Brain microvascular endothelial cell (primary cell): Measurements from ENCODE around the gene CRHR2.
A peak's percentile ranks its signal among the peaks of the same experiment; 100 is the strongest.

ENCODE experiments used
- DNase-seq: peaks from one replicate; pipeline ENCODE4 v3.0.0-alpha.2; 2020
- H3K27ac ChIP-seq: fragments of 250-450 bp; sonication (Bioruptor Pico); 2 replicates; pipeline ENCODE4 v1.5.1; 2020; ENCODE audit warnings: mild to moderate bottlenecking, moderate library complexity
- H3K27me3 ChIP-seq: fragments of 250-450 bp; sonication (Bioruptor Pico); replicated peaks from 2 replicates; pipeline ENCODE4 v1.5.1; 2020; ENCODE audit warnings: mild to moderate bottlenecking
- H3K36me3 ChIP-seq: fragments of 250-450 bp; sonication (Bioruptor Pico); replicated peaks from 2 replicates; pipeline ENCODE4 v1.5.1; 2020; ENCODE audit warnings: mild to moderate bottlenecking
- H3K4me3 ChIP-seq: 2 replicates; pipeline ENCODE4 v1.5.1; 2011; ENCODE audit warnings: low read depth, mild to moderate bottlenecking, control low read depth, low read length, moderate library complexity
- in situ Hi-C: cut with HindIII; loops from 2 replicates; pipeline ENCODE4 v1.10.0; 2017; ENCODE audit warnings: low sequenced_read_pairs, low pct_ligation_motif_present
- TF ChIP-seq, protein P1 (sequence below): IDR thresholded peaks from 2 replicates; pipeline ENCODE4 v1.5.1; 2011; ENCODE audit warnings: low read depth, mild to moderate bottlenecking, moderate library complexity, low read length, control low read depth, inconsistent platforms; ENCODE audit errors: missing control alignments

CRHR2 gene

DNA sequence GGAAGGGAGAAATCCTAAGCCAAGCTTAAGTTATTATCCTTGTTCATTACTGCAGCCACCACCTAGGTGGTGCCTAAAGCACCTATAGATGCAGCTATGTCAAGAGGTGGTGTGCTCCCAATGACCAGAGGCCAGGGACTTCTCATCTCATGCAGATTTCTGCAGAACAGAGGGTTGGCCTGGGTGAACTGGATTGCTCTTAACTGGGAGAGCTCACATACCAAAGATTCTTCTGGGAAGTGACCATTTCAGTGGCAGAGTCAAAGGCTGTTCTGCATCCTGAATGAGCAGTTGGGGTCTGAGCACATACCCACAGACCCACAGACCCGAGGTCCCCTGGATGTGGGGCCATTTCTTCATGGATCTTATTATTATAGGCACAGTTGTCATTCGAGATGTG is 2.1 kb upstream of the CRHR2 start:
- in situ Hi-C loops: no loop called here

DNA sequence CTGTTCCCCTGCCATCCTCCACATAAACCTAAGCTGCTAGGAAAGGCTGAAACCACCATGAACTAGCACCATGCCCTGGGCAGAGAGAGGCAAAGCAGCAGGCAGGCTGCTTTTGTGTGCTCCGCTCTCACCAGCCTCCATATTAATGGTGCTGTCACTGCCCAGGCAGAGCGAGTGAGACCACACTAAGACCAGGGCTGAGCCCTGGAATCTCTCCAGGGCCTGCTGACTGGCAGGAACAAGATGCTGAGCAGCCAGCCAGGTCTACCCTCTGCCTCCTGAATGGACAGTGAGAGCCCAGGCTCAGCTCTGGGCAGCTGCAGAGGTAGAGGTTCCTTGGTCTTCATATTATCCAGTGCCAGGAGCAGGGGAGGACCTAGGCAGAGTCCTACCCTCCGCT is 1.6 kb upstream of the CRHR2 start:
- in situ Hi-C loops: no loop called here
- DNase-seq: no peak
- H3K27me3 ChIP-seq: peaks cover 50% of the 10 kb centered on the region

More for the DNA sequence above, 2.1 kb upstream of the CRHR2 start:
- TF ChIP-seq, protein P1, sequence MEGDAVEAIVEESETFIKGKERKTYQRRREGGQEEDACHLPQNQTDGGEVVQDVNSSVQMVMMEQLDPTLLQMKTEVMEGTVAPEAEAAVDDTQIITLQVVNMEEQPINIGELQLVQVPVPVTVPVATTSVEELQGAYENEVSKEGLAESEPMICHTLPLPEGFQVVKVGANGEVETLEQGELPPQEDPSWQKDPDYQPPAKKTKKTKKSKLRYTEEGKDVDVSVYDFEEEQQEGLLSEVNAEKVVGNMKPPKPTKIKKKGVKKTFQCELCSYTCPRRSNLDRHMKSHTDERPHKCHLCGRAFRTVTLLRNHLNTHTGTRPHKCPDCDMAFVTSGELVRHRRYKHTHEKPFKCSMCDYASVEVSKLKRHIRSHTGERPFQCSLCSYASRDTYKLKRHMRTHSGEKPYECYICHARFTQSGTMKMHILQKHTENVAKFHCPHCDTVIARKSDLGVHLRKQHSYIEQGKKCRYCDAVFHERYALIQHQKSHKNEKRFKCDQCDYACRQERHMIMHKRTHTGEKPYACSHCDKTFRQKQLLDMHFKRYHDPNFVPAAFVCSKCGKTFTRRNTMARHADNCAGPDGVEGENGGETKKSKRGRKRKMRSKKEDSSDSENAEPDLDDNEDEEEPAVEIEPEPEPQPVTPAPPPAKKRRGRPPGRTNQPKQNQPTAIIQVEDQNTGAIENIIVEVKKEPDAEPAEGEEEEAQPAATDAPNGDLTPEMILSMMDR: no peak
- Histone ChIP-seq H3K27ac (no peak overlapping the region), H3K36me3 (no peaks in the 10 kb centered on the region), H3K27me3 (peaks cover 46% of the 10 kb centered on the region), H3K4me3 (no peak overlapping the region)
- DNase-seq: no peak

DNA sequence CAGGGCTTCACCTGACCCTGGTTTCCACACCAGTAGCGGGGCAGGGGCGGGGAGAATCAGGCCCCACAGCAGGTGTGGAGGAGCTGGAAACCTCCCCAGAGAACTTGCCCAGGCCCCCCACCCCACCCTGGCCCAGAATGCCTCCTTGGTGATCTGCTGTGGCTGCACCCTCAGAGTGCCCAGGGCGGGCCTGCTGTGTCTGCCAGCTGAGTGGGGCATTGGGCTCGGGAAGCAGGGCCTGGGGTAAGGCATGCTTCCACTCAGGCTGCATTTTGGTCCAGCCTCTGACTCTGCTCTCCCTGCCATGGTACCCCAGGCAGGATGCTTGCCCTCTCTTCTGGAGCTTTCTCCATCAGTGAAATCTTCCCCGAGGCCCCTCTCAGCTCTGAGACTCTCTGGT is 1.1 kb upstream of the CRHR2 start:
- TF ChIP-seq, protein P1: no peak
- in situ Hi-C loops: no loop called here
- peaks cover 54% of the 10 kb centered on the region for H3K27me3 ChIP-seq
- no peaks in the 10 kb centered on the region for H3K36me3 ChIP-seq
- no peak overlapping the region for H3K4me3 ChIP-seq
- no peak overlapping the region for H3K27ac ChIP-seq
- DNase-seq: no peak

More for the DNA sequence above, 1.6 kb upstream of the CRHR2 start:
- Histone ChIP-seq H3K27ac (no peak overlapping the region), H3K36me3 (no peaks in the 10 kb centered on the region), H3K4me3 (no peak overlapping the region)
- TF ChIP-seq, protein P1: no peak

DNA sequence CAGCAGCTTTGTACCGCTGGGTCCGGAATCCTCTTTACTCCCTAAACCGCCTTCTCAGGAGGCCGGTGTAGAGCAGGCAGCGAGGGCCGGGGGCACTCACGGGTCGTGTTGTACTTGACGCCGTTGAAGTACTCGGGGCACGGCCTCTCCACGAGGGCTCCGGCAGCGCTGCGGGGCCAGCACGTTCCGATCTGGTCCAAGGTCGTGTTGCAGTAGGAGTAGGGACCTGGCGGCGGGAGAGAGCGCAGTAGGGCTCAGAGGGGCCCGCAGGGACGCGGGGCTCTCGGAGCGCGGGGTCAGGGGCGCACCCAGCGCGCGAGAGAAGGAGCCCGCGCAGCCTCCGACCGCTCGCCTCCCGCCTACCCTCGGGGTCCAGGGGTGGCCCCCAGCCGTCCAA is 443 bp downstream of the CRHR2 start:
- Histone ChIP-seq H3K36me3 (no peaks in the 10 kb centered on the region), H3K27ac (no peak overlapping the region), H3K4me3 (peak overlapping the region; percentile 5), H3K27me3 (peaks cover 56% of the 10 kb centered on the region)
- TF ChIP-seq, protein P1: no peak
- in situ Hi-C loops: no loop called here
- no peak for DNase-seq

DNA sequence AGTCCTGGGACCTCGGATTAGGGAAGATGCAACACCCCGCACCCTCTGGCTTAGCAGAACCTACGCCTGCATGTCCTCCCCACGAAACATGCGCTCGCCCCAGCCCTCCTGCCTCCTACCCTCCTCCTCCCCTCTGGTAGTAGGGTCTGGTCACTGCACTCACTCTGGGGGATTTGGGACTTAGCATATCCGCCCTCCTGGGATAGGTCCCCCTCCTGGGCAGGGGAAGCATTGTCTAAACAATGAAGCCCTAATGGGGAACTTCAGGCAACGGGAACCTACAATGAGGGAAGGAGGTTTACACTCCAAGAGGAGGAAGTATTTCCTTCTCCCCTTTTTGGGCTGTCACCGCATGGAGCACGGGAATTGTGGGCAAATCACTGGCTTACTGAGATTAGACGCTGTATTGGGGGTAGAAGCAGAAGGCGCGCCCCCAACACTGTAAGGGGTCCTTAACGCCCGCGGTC is 892 bp downstream of the CRHR2 start:
- in situ Hi-C loops: no loop called here
- H3K4me3 ChIP-seq: no peak overlapping the region
- no peaks in the 10 kb centered on the region for H3K36me3 ChIP-seq
- no peak overlapping the region for H3K27ac ChIP-seq
- DNase-seq: no peak
- TF ChIP-seq, protein P1: no peak
- H3K27me3 ChIP-seq: peaks cover 58% of the 10 kb centered on the region

DNA sequence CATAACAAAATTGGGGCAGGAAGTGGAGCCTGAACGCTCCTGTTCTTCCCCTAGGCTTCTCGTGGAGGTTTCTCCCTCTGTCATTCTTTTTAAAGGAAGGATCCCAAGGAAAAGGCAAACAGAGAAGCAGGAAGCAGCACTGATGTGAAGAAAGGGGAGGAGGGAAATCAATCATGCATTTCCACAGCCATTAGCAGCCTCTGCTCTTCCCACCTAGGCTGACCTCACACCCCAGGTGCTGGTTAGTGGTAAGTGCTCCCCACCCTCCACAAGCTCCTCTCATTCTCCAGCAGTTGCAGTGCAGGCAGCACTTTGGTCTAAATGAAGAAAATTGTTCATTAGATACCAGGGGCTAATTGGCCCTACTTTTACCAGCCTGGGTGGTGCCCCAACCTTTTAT is 2.6 kb downstream of the CRHR2 start:
- peaks cover 58% of the 10 kb centered on the region for H3K27me3 ChIP-seq

More for the DNA sequence above, 2.6 kb downstream of the CRHR2 start:
- Histone ChIP-seq H3K4me3 (no peak overlapping the region), H3K36me3 (no peaks in the 10 kb centered on the region), H3K27ac (no peak overlapping the region)
- TF ChIP-seq, protein P1: no peak
- in situ Hi-C loops: no loop called here
- DNase-seq: no peak
